K562 (cell line): Measurements from ENCODE around the gene RBKS. TPM values are rescaled to one million over a fixed set of nuclear protein-coding genes. Genes with fewer than 3 reads are reported as not detected.

ENCODE experiments used
- ARID3B ChIP-seq: fragments of 250-450 bp; sonication (Bioruptor Pico); IDR thresholded peaks from 2 replicates; pipeline ENCODE4 v1.4.0; 2020; ENCODE audit warnings: borderline replicate concordance
- ATF7 ChIP-seq: fragments of 450-650 bp; IDR thresholded peaks from 2 replicates; pipeline ENCODE4 v1.7.1; 2014; ENCODE audit warnings: mild to moderate bottlenecking, moderate library complexity
- CBX3 ChIP-seq, 2 experiments: IDR thresholded peaks; 1 replicate in 1 of 2; 2 replicates in 1 of 2; pipeline ENCODE4 v1.6.1; 2012; ENCODE audit warnings: inconsistent platforms in 2 of 2, low read length in 2 of 2, borderline replicate concordance in 1 of 2, control low read depth in 1 of 2
- CHD1 ChIP-seq: fragments of 200-600 bp; sonication (generic); IDR thresholded peaks from one replicate; pipeline ENCODE4 v1.6.1; 2012; ENCODE audit warnings: mild to moderate bottlenecking, moderate library complexity, low read length, inconsistent platforms
- FOXM1 ChIP-seq, 2 experiments: fragments of 450-650 bp in 1 of 2; sonication (generic) in 1 of 2; formaldehyde crosslinking in 1 of 2; IDR thresholded peaks; 2 replicates each; pipeline versions ENCODE4 v1.6.1 to v1.9.0; 2017 to 2022; ENCODE audit warnings: low read depth in 2 of 2, mild to moderate bottlenecking in 2 of 2, missing genetic modification reagents in 1 of 2, moderate library complexity in 1 of 2
- HDAC8 ChIP-seq: fragments of 450-650 bp; IDR thresholded peaks from 2 replicates; pipeline ENCODE4 v1.6.1; 2016; ENCODE audit warnings: mild to moderate bottlenecking, missing genetic modification characterization, moderate library complexity, missing compliant biosample characterization
- ILK ChIP-seq: fragments of 450-650 bp; IDR thresholded peaks from 2 replicates; pipeline ENCODE4 v1.6.1; 2016; ENCODE audit warnings: missing genetic modification characterization, low read depth, mild to moderate bottlenecking, missing compliant biosample characterization, moderate library complexity, borderline replicate concordance
- NCOA6 ChIP-seq: fragments of 450-650 bp; IDR thresholded peaks from 2 replicates; pipeline ENCODE4 v1.6.1; 2017; ENCODE audit warnings: mild to moderate bottlenecking
- PCBP2 ChIP-seq: fragments of 200-400 bp; formaldehyde crosslinking; IDR thresholded peaks from 2 replicates; pipeline ENCODE4 v1.6.1; 2018; ENCODE audit warnings: low read length, low read depth, mild to moderate bottlenecking, moderate library complexity; ENCODE audit not compliant: poor library complexity, severe bottlenecking
- POLR2H ChIP-seq: IDR thresholded peaks from 2 replicates; pipeline ENCODE4 v1.6.1; 2016; ENCODE audit warnings: missing genetic modification characterization, low read depth, mild to moderate bottlenecking, control low read depth, missing compliant biosample characterization, moderate library complexity
- RAD21 ChIP-seq, 2 experiments: fragments of 250-450 bp in 1 of 2; fragments of 450-650 bp in 1 of 2; sonication (Bioruptor Pico) in 1 of 2; formaldehyde crosslinking in 1 of 2; IDR thresholded peaks in 1 of 2; conservative IDR thresholded peaks in 1 of 2; 2 replicates each; pipeline versions ENCODE4 v1.4.0 to v1.8.0; 2020 to 2022; ENCODE audit warnings: mild to moderate bottlenecking in 2 of 2, moderate library complexity in 1 of 2
- RAD51 ChIP-seq: fragments of 450-650 bp; IDR thresholded peaks from 2 replicates; pipeline ENCODE4 v1.7.1; 2016; ENCODE audit warnings: low read depth, mild to moderate bottlenecking, borderline replicate concordance
- SIN3B ChIP-seq: fragments of 450-650 bp; IDR thresholded peaks from 2 replicates; pipeline ENCODE4 v1.6.1; 2017; ENCODE audit warnings: low read depth, mild to moderate bottlenecking, moderate library complexity
- SMAD2 ChIP-seq: fragments of 150-350 bp; IDR thresholded peaks from 2 replicates; pipeline ENCODE4 v1.6.1; 2014; ENCODE audit warnings: low read depth, mild to moderate bottlenecking, low read length
- TBP ChIP-seq: optimal IDR thresholded peaks from 2 replicates; pipeline ENCODE3; 2011; ENCODE audit warnings: low read depth, low read length, improper control_type of control experiment
- TCF7L2 ChIP-seq: fragments of 150-350 bp; IDR thresholded peaks from 2 replicates; pipeline ENCODE4 v1.6.1; 2016; ENCODE audit warnings: low read depth, mild to moderate bottlenecking, low read length, moderate library complexity
- TCFL5 ChIP-seq: fragments of 250-450 bp; sonication (Bioruptor Pico); conservative IDR thresholded peaks from 2 replicates; pipeline ENCODE4 v1.6.1; 2021; ENCODE audit warnings: mild to moderate bottlenecking, moderate library complexity, matching md5 sums
- U2AF1 ChIP-seq: fragments of 200-400 bp; formaldehyde crosslinking; optimal IDR thresholded peaks from 2 replicates; pipeline ENCODE3; 2017; ENCODE audit warnings: mild to moderate bottlenecking, low read depth, low read length, moderate library complexity
- ZNF133 ChIP-seq: fragments of 250-450 bp; sonication (Bioruptor Pico); IDR thresholded peaks from 2 replicates; pipeline ENCODE4 v1.4.0; 2020; ENCODE audit warnings: mild to moderate bottlenecking
- ZNF197 ChIP-seq: fragments of 200-800 bp; sonication (Bioruptor generic); IDR thresholded peaks from 2 replicates; pipeline ENCODE4 v1.6.1; 2016; ENCODE audit warnings: low read depth, missing genetic modification characterization, missing compliant biosample characterization
- polyA plus RNA-seq, 8 experiments: library from polyadenylated mRNA; depleted of rRNA in 4 of 8; stranded (reverse) in 5 of 8; unstranded in 3 of 8; fragments of >200 nt; fragmentation: Nextera tagmentation in 2 of 8; fragmentation: Illumina TruSeq in 1 of 8; extraction: Ambion mirVana in 2 of 8; extraction: Trizol in 1 of 8; gene quantifications; 2 replicates each; pipeline versions ENCODE4 v1.2.1 to v1.2.3, GENCODE V29; 2011 to 2014; ENCODE audit warnings: inconsistent platforms in 1 of 8, missing spikeins in 1 of 8
- total RNA-seq, 7 experiments: library from RNA; depleted of rRNA in 6 of 7; stranded (reverse); fragments of >200 nt in 6 of 7; fragmentation: Illumina TruSeq in 2 of 7; extraction: Trizol in 2 of 7; gene quantifications; 2 replicates each; pipeline versions ENCODE4 v1.2.1 to v1.2.3, GENCODE V29; 2011 to 2021; ENCODE audit warnings: low replicate concordance in 1 of 7
- TF ChIP-seq, protein P1 (sequence below): fragments of 250-450 bp; sonication (Bioruptor Pico); IDR thresholded peaks from 2 replicates; pipeline ENCODE4 v1.4.0; 2020
- TF ChIP-seq, protein P2 (sequence below): sonication (generic); formaldehyde crosslinking; IDR thresholded peaks from 2 replicates; pipeline ENCODE4 v1.8.1; 2023; ENCODE audit warnings: mild to moderate bottlenecking, missing genetic modification reagents

The RBKS gene
- total and polyA plus RNA-seq, 9 of the 15 experiments (the other 6 are each of a cell fraction or from before 2014, with no cell fraction given) = 0.06 to 0.39 (median 0.19) TPM

DNA sequence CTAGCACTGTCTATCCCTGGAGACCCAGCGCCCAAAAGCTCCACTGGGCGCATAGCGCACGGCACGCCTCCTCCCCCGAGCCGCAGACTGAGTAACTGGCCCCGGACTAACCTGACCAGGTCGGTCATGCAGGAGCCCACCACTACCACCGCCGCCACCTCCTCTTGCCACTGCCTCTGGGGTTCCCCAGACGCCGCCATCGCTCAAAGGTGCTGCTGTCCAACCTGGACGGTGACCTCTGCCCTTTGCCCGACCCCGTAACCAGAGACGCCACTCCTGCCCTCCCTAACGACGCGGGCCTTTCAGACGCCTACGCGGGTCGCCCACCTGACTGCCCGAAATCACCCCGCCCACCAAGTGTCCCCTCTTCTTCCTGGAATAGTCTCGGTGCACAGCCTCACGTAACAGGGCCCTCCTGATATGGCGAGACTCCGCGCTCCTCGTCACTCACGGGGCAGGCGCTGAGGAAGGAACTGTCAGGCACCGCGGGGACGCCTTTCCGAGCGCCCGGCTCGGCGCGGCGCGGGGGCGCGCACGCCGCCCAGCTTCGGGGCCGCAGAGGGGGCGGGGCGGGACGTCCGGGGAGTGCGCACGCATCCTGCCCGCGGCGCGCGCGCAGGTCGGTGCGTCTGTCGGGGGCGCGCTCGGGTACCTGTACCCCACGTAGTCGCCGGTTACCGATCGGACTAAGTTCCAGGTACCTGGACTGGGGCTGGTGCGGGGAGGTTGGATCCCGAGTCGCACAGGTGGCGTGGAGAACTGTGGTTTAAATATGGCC, at the start of gene RBKS, which contains the start of gene BABAM2 (continued):
- TF ChIP-seq ZNF197 (CRISPR knock-in tag) (no peak; the same call in 1 of the 2 replicates), CHD1 (peak; percentile 14), TCF7L2 (no peak), SIN3B (peak; percentile 39; the same call in 1 of the 2 replicates), RAD51 (no peak; the same call in 1 of the 2 replicates), POLR2H (tag) (peak; percentile 52), ILK (tag) (no peak), ZNF133 (CRISPR knock-in tag) (no peak), ATF7 (peak; percentile 51; the same call in 1 of the 2 replicates), TCFL5 (CRISPR knock-in tag) (no peak), NCOA6 (peak; percentile 82), U2AF1 (no peak), SMAD2 (no peak), PCBP2 (no peak), CBX3 (IDR thresholded peaks at IDR 0.05; ENCODE audit: borderline replicate concordance in 1 of 2, low read length in 2 of 2) (no peak), TBP (peak; percentile 53), ARID3B (CRISPR knock-in tag) (no peak), RAD21 (CRISPR knock-in tag; conservative IDR thresholded peaks at IDR 0.05 in 1 of 2, IDR thresholded peaks at IDR 0.05 in 1 of 2) (peak in 1 of 2 experiments; percentile 6; a peak in 1 of 4 replicates), HDAC8 (tag) (peak; percentile 55; the same call in 1 of the 2 replicates), FOXM1 (IDR thresholded peaks at IDR 0.05; ENCODE audit: low read depth) (no peak), FOXM1 (CRISPR knock-in tag; IDR thresholded peaks at IDR 0.05; ENCODE audit: low read depth) (no peak)
- TF ChIP-seq, protein P1, sequence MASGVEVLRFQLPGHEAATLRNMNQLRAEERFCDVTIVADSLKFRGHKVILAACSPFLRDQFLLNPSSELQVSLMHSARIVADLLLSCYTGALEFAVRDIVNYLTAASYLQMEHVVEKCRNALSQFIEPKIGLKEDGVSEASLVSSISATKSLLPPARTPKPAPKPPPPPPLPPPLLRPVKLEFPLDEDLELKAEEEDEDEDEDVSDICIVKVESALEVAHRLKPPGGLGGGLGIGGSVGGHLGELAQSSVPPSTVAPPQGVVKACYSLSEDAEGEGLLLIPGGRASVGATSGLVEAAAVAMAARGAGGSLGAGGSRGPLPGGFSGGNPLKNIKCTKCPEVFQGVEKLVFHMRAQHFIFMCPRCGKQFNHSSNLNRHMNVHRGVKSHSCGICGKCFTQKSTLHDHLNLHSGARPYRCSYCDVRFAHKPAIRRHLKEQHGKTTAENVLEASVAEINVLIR (CRISPR knock-in tag) = 0 out of 2 replicates have a peak, but pooled peaks have one; percentile 55
- TF ChIP-seq, protein P2, sequence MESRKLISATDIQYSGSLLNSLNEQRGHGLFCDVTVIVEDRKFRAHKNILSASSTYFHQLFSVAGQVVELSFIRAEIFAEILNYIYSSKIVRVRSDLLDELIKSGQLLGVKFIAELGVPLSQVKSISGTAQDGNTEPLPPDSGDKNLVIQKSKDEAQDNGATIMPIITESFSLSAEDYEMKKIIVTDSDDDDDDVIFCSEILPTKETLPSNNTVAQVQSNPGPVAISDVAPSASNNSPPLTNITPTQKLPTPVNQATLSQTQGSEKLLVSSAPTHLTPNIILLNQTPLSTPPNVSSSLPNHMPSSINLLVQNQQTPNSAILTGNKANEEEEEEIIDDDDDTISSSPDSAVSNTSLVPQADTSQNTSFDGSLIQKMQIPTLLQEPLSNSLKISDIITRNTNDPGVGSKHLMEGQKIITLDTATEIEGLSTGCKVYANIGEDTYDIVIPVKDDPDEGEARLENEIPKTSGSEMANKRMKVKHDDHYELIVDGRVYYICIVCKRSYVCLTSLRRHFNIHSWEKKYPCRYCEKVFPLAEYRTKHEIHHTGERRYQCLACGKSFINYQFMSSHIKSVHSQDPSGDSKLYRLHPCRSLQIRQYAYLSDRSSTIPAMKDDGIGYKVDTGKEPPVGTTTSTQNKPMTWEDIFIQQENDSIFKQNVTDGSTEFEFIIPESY (CRISPR knock-in tag) = no peak
